Placental pericyte (primary cell): ENCODE data around the gene RHOJ. TPM values are rescaled to one million over a fixed set of nuclear protein-coding genes. Genes with fewer than 3 reads are reported as not detected.

Source experiments
- total RNA-seq: library from RNA; depleted of rRNA; stranded (reverse); fragments of >200 nt; gene quantifications from 2 replicates; pipeline ENCODE4 v1.2.3, GENCODE V29; 2012

The RHOJ gene
- 1.5 and 2.4 TPM in 2 replicates for total RNA-seq

GRCh38 chr14:63204407-63205043, at the start of gene RHOJ:
RHOJ (plus strand) TSS chr14:63204443; CDS start chr14:63204870, 427 bp downstream.

GRCh38 chr14:63318835-63319234, 114.6 kb downstream of the RHOJ start, which contains the start of gene GPHB5:
GPHB5 (minus strand) TSS chr14:63318935; CDS start chr14:63317849, 1,086 bp downstream.

Other genes starting within 250 kb of the RHOJ start
- gene KCNH5, start 159.0 kb upstream of the RHOJ start, total RNA-seq: 0.14 TPM in 1 of 2 replicates, not detected in the other
- not detected in 2 replicates for gene GPHB5, start 114.5 kb downstream of the RHOJ start, total RNA-seq